Stomach (tissue), 9 donors: ENCODE data around the gene CENPC. TPM values are rescaled to one million over a fixed set of nuclear protein-coding genes. Genes with fewer than 3 reads are reported as not detected.

Experiments
- DNase-seq, 2 donors: peaks; one replicate each; pipeline versions ENCODE4 v3.0.0 to v3.0.0-alpha.2; 2013 to 2019
- H3K27ac ChIP-seq, 5 donors: fragments of 200-600 bp in 4 of 5; sonication (generic) in 4 of 5; one replicate each; pipeline ENCODE4 v1.5.1; 2013 to 2019; ENCODE audit warnings: mild to moderate bottlenecking in 1 of 5, moderate library complexity in 1 of 5
- H3K27me3 ChIP-seq, 3 donors: fragments of 200-600 bp; sonication (generic); one replicate each; pipeline ENCODE4 v1.5.1; 2017 to 2019; ENCODE audit warnings: mixed run types in 1 of 3
- H3K36me3 ChIP-seq, 4 donors: fragments of 200-600 bp; sonication (generic); 1 replicate in 3 of 4; 2 replicates in 1 of 4; pipeline ENCODE4 v1.5.1; 2016 to 2019
- H3K4me1 ChIP-seq, 4 donors: fragments of 200-600 bp; sonication (generic); one replicate each; pipeline ENCODE4 v1.5.1; 2016 to 2019
- H3K4me3 ChIP-seq, 4 donors: fragments of 200-600 bp; sonication (generic) in 3 of 4; one replicate each; pipeline ENCODE4 v1.5.1; 2016 to 2019; ENCODE audit warnings: mild to moderate bottlenecking in 1 of 4
- H3K9me3 ChIP-seq, 4 donors: fragments of 200-600 bp; sonication (generic); one replicate each; pipeline ENCODE4 v1.5.1; 2016 to 2019
- EP300 ChIP-seq: sonication (generic); formaldehyde crosslinking; IDR thresholded peaks from one replicate; pipeline ENCODE4 v1.6.1; 2017; ENCODE audit warnings: antibody characterized with exemption
- POLR2A ChIP-seq, 4 donors: fragments of 450-650 bp; IDR thresholded peaks; one replicate each; pipeline ENCODE4 v1.6.1; 2016; ENCODE audit warnings: antibody characterized with exemption in 4 of 4, control low read depth in 2 of 4, mild to moderate bottlenecking in 1 of 4, moderate library complexity in 1 of 4
- POLR2AphosphoS5 ChIP-seq, 3 donors: sonication (generic); formaldehyde crosslinking; IDR thresholded peaks; one replicate each; pipeline ENCODE4 v1.6.1; 2016; ENCODE audit warnings: antibody characterized with exemption in 3 of 3
- WGBS, 5 donors: extraction: QIAGEN DNeasy Blood & Tissue Kit in 3 of 5; methylation state at CpG; one replicate each; pipeline versions ENCODE4 v1.1.5 to v1.1.7; 2013 to 2018; 5-methylcytosine and 5-hydroxymethylcytosine counted together
- intact Hi-C: fragments of 100-400 bp; cut with DNase I; formaldehyde crosslinking; loops from one replicate; pipeline ENCODE4 v1.15.1; 2023; ENCODE audit warnings: low total_unique reads
- polyA plus RNA-seq, 3 donors: library from polyadenylated mRNA; stranded (reverse); fragments of 200-250 nt; gene quantifications; one replicate each; pipeline ENCODE4 v1.2.3, GENCODE V29; 2013
- total RNA-seq, 5 donors: library from RNA; depleted of rRNA; stranded (reverse); fragments of >200 nt; gene quantifications; one replicate each; pipeline versions ENCODE4 v1.1.0 to v1.2.3, GENCODE V29; 2014 to 2016
- TF ChIP-seq, protein P1 (sequence below), 7 experiments: fragments of 450-650 bp in 4 of 7; fragments of 200-600 bp in 3 of 7; sonication (generic) in 3 of 7; IDR thresholded peaks; one replicate each; pipeline ENCODE4 v1.5.1; 2016 to 2019; ENCODE audit warnings: antibody characterized with exemption in 7 of 7, control low read depth in 2 of 7, mild to moderate bottlenecking in 1 of 7
- donor health status: healthy with polysubstance abuse.
- donor health status: Bipolar disorder and iron deficiency.
- donor health status: healthy.

The CENPC gene
- total and polyA plus RNA-seq, 8 donors = 2.7 to 159 (median 32.8) TPM

DNA sequence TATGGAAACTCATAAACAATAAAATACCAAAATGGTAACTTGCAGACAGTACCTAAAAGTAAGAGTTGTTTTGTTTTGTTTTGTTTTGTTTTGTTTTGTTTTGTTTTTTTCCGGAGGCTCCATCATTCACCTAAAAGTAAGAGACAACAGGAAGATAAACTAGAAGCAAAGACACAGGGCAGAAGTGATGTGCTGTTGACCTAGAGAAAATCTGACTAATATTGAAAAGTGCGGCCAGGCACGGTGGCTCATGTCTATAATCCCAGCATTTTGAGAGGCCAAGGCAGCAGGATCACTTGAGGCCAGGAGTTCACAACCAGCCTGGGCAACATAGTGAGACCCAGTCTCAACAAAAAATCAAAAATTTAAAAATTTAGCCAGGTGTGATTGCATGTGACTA is 5.6 kb upstream of the CENPC start:
- H3K27ac ChIP-seq = no peak overlapping the region
- H3K36me3 ChIP-seq = no peaks in the 10 kb centered on the region
- no peaks in the 10 kb centered on the region for H3K27me3 ChIP-seq
- no peak overlapping the region for H3K4me3 ChIP-seq
- no peaks in the 10 kb centered on the region for H3K9me3 ChIP-seq
- TF ChIP-seq POLR2A (IDR thresholded peaks at IDR 0.05) (no peak), POLR2AphosphoS5 (IDR thresholded peaks at IDR 0.05) (no peak), EP300 (no peak)
- TF ChIP-seq, protein P1, sequence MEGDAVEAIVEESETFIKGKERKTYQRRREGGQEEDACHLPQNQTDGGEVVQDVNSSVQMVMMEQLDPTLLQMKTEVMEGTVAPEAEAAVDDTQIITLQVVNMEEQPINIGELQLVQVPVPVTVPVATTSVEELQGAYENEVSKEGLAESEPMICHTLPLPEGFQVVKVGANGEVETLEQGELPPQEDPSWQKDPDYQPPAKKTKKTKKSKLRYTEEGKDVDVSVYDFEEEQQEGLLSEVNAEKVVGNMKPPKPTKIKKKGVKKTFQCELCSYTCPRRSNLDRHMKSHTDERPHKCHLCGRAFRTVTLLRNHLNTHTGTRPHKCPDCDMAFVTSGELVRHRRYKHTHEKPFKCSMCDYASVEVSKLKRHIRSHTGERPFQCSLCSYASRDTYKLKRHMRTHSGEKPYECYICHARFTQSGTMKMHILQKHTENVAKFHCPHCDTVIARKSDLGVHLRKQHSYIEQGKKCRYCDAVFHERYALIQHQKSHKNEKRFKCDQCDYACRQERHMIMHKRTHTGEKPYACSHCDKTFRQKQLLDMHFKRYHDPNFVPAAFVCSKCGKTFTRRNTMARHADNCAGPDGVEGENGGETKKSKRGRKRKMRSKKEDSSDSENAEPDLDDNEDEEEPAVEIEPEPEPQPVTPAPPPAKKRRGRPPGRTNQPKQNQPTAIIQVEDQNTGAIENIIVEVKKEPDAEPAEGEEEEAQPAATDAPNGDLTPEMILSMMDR (IDR thresholded peaks at IDR 0.05) = no peak
- intact Hi-C loops = no loop called here
- 87 to 96% (median 93%) methylated on average over 3 of the region's 3 CpGs for WGBS, 5 donors
- peaks cover 0 to 18% (median 8%) of the 10 kb centered on the region in 4 donors for H3K4me1 ChIP-seq
- DNase-seq = no peak

DNA sequence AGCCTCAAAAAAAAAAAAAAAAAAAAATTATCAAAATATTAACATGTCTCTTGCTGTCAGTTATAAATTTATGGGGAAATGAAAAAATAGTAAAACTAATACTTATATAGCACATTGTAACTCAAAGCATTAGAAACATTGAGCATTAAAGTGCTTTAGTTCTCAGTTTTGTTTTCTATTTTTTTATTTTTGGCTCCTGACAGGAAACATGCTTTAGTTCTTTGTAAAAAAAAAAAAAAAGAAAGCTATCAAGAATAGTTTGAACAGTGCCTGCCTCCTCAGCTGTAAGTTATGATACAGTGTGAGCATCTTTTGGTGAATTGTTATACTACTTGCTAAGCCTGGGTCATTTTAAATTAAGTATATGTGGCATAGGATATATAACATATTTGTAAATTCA is 5.1 kb upstream of the CENPC start:
- Histone ChIP-seq H3K27me3 (no peaks in the 10 kb centered on the region), H3K36me3 (no peaks in the 10 kb centered on the region), H3K27ac (no peak overlapping the region), H3K4me1 (peaks cover 0 to 19% (median 9%) of the 10 kb centered on the region in 4 donors), H3K4me3 (no peak overlapping the region), H3K9me3 (no peaks in the 10 kb centered on the region)
- DNase-seq = no peak
- intact Hi-C loops = no loop called here
- no peak for TF ChIP-seq POLR2AphosphoS5 (IDR thresholded peaks at IDR 0.05)
- no peak for TF ChIP-seq EP300
- TF ChIP-seq, protein P1 (IDR thresholded peaks at IDR 0.05) = no peak
- TF ChIP-seq POLR2A (IDR thresholded peaks at IDR 0.05) = no peak

DNA sequence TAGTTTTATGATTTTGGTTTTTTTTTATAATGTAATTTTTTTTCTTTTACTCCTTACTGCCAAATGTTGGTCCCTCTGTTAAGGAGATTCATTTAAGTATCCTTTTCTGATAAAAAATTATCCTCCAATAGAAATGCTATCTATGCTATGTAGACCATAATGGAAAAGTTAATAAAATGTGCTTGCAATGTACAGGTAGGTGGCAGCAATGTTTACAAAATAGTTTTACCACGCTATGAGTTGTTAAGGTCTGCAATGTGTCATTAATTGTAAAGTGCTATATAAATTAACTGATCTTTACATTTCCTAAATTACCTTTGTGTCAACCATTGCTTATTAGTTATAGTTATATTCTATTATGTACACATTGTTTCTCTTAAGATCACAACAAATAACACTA is 3.8 kb upstream of the CENPC start:
- Histone ChIP-seq H3K4me3 (no peak overlapping the region), H3K4me1 (peaks cover 0 to 23% (median 10%) of the 10 kb centered on the region in 4 donors), H3K27me3 (no peaks in the 10 kb centered on the region), H3K36me3 (no peaks in the 10 kb centered on the region), H3K27ac (no peak overlapping the region), H3K9me3 (no peaks in the 10 kb centered on the region)
- TF ChIP-seq POLR2AphosphoS5 (IDR thresholded peaks at IDR 0.05) = no peak
- TF ChIP-seq, protein P1 (IDR thresholded peaks at IDR 0.05) = peak in 1 of 7 experiments; percentile 17
- intact Hi-C loops = no loop called here
- peak in 1 of 2 donors; percentile 49 for DNase-seq
- WGBS, 5 donors = 5 to 13% (median 7%) methylated on average over 1 of the region's 1 CpG

DNA sequence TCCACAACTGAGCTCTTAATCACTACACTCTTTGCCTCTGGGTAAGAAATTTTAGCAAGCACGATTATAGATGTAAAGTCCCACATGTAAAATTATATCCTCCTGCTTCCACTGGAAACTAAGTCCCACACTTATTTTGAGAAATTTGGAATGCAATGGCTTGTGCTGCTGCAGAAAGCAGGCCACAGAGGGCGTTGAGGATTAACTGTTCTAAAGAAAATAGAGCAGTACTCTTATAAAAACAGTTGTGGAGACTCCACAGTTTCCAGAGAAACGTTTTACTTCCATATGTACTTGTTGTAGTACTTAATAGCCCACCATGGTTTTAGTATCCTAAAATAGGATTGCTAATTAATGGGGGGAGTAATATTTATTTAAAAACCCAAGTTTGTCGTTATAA is 1.7 kb upstream of the CENPC start:
- intact Hi-C loops = no loop called here
- Histone ChIP-seq H3K9me3 (no peaks in the 10 kb centered on the region), H3K27me3 (no peaks in the 10 kb centered on the region), H3K36me3 (peaks cover 0 to 10% (median 7%) of the 10 kb centered on the region in 4 donors), H3K4me3 (no peak overlapping the region), H3K27ac (peak overlapping the region in 1 of 5 donors; percentile 23), H3K4me1 (peaks cover 7 to 45% (median 29%) of the 10 kb centered on the region in 4 donors)
- no peak for DNase-seq
- TF ChIP-seq POLR2A (IDR thresholded peaks at IDR 0.05) (no peak), EP300 (no peak), POLR2AphosphoS5 (IDR thresholded peaks at IDR 0.05) (no peak)
- TF ChIP-seq, protein P1 (IDR thresholded peaks at IDR 0.05) = no peak
- WGBS, 5 donors = 52 to 75% (median 65%) methylated on average over 4 of the region's 4 CpGs
